ENCODE measurements around the gene CDON.
A peak's percentile ranks its signal among the peaks of the same experiment; 100 is the strongest.

The CDON gene

GRCh38 chr11:126062679-126063506 is at the start of gene CDON:
Gene CDON, minus strand, starts transcription at chr11:126062866. Its CDS starts 39,390 bp downstream, at chr11:126023476.
- peak; percentile 49 for DNase-seq (ENCODE audit: low read depth, low spot score)

GRCh38 chr11:126111458-126112116 is 48.9 kb upstream of the CDON start:
- no peak for DNase-seq (ENCODE audit: low read depth, low spot score)

GRCh38 chr11:126109941-126110731 is 47.5 kb upstream of the CDON start:
- DNase-seq (ENCODE audit: low read depth, low spot score), result no peak

- DNase-seq (ENCODE audit: low read depth, low spot score), result no peak
Measured at GRCh38 chr11:126106594-126107328, 44.1 kb upstream of the CDON start.

- DNase-seq (ENCODE audit: low read depth, low spot score), result no peak
Measured at GRCh38 chr11:126105748-126106080, 43.0 kb upstream of the CDON start.

- DNase-seq (ENCODE audit: low read depth, low spot score), result no peak
Measured at GRCh38 chr11:126105022-126105747, 42.5 kb upstream of the CDON start.

GRCh38 chr11:126104420-126104819 is 41.8 kb upstream of the CDON start:
- DNase-seq (ENCODE audit: low read depth, low spot score), result no peak

GRCh38 chr11:126103150-126103549 is 40.5 kb upstream of the CDON start:
- no peak for DNase-seq (ENCODE audit: low read depth, low spot score)

- DNase-seq (ENCODE audit: low read depth, low spot score), result no peak
Measured at GRCh38 chr11:126102436-126102981, 39.8 kb upstream of the CDON start.

- DNase-seq (ENCODE audit: low read depth, low spot score), result no peak
Measured at GRCh38 chr11:126101930-126102283, 39.2 kb upstream of the CDON start.

GRCh38 chr11:126101251-126101929 is 38.7 kb upstream of the CDON start:
- DNase-seq (ENCODE audit: low read depth, low spot score), result no peak

- DNase-seq (ENCODE audit: low read depth, low spot score), result no peak
Measured at GRCh38 chr11:126100716-126101115, 38.0 kb upstream of the CDON start.

- no peak for DNase-seq (ENCODE audit: low read depth, low spot score)
Measured at GRCh38 chr11:126098204-126098769, 35.6 kb upstream of the CDON start.

- DNase-seq (ENCODE audit: low read depth, low spot score), result no peak
Measured at GRCh38 chr11:126095745-126096144, 33.1 kb upstream of the CDON start.

- DNase-seq (ENCODE audit: low read depth, low spot score), result no peak
Measured at GRCh38 chr11:126090452-126090851, 27.8 kb upstream of the CDON start.

GRCh38 chr11:126088999-126089398 is 26.3 kb upstream of the CDON start:
- DNase-seq (ENCODE audit: low read depth, low spot score), result no peak

- DNase-seq (ENCODE audit: low read depth, low spot score), result no peak
Measured at GRCh38 chr11:126086248-126086647, 23.6 kb upstream of the CDON start.

- no peak for DNase-seq (ENCODE audit: low read depth, low spot score)
Measured at GRCh38 chr11:126084608-126084912, 21.9 kb upstream of the CDON start.

GRCh38 chr11:126083829-126084607 is 21.4 kb upstream of the CDON start:
- DNase-seq (ENCODE audit: low read depth, low spot score), result no peak

Measured in smooth muscle cell of the brain vasculature (primary cell).